Activated T-helper 9 cell treated with anti-CD3 and anti-CD28 coated beads, Interleukin-2, amount 50 U/mL, for 16 hours (primary cell): ENCODE results near the gene CLEC10A.
"Not testable (repeated sequence)": the region's sequence is repeated elsewhere in the genome, so short reads cannot be mapped to it uniquely, and the experiment has no call there.

Experiments
- DNase-seq: peaks from one replicate; pipeline ENCODE4 v3.0.0-alpha.2; 2020; ENCODE audit warnings: low read depth

The CLEC10A gene

GRCh38 chr17:7079581-7080455, at the start of gene CLEC10A:
Gene CLEC10A (minus strand): TSS chr17:7080251. CDS start chr17:7078812, 1,439 bp downstream.
- DNase-seq, result no peak

- no peak for DNase-seq
Measured at GRCh38 chr17:7129311-7129710, 49.3 kb upstream of the CLEC10A start.

GRCh38 chr17:7128160-7128559, 48.1 kb upstream of the CLEC10A start:
- DNase-seq, result no peak

GRCh38 chr17:7127501-7127900, 47.5 kb upstream of the CLEC10A start:
- DNase-seq, result not testable (repeated sequence)

DNA sequence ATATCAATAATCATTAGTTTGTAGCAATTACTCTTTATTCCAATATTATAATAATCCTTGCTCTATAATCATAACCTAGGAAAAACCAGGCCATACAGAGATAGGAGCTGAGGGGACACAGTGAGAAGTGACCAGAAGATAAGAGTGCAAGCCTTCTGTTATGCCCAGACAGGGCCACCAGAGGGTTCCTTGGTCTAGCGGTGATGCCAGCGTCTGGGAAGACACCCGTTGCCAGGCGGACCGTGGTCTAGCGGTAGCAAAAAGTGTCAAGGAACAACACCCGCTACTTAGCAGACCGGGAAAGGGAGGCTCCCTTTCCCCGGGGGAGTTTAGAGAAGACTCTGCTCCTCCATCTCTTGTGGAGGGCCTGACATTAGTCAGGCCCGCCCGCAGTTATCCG, 46.3 kb upstream of the CLEC10A start:
- DNase-seq, result not testable (repeated sequence)

- no peak for DNase-seq
Measured at GRCh38 chr17:7124923-7125322, 44.9 kb upstream of the CLEC10A start.

DNA sequence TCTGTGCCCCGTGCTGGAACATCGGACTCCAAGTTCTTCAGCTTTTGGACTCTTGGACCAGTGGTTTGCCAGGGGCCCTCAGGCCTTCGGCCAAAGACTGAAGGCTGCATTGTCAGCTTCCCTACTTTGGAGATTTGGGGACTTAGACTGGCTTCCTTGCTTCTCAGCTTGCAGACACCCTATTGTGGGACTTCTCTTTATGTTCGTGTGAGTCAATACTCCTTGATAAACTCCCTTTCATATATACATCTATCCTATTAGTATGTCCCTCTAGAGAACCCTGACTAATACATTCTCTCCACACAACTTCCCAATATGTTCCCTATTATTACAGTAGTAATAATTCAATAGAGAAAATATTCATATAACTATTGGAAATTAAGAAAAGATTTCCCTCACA, 43.8 kb upstream of the CLEC10A start:
- DNase-seq, result no peak

DNA sequence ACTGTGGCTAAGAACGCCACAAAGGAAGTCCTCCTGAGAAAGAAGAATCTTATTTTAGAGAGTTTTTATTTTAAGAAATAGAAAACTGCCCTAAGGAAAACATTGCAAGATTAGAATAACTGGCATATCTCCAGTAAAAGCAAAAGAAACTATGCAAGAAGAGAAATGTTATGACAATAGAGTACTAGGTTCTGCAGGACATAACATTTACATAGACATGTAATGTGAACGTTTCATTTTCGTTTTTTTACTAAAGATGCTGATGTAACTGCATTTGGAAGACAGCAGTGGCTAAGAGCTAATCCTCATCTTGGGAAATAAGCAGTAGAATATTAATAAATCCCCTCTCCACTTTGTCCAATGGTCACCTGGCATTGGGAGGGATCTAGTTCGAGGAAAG, 42.3 kb upstream of the CLEC10A start:
- no peak for DNase-seq

DNA sequence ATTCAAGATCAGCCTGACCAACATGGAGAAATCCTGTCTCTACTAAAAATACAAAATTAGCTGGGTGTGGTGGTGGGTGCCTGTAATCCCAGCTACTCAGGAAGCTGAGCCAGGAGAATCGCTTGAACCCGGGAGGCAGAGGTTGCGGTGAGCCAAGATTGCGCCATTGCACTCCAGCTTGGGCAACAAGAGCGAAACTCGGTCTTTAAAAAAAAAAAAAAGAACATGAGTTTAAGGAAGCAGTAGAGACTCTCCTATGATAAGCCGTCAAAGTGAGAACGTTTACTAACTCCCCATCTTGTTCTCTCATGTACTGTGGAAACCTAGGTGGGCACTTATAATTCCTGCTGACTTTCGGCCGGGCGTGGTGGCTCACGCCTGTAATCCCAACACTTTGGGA, 40.6 kb upstream of the CLEC10A start:
- not testable (repeated sequence) for DNase-seq

GRCh38 chr17:7120123-7120522, 40.1 kb upstream of the CLEC10A start:
- no peak for DNase-seq

DNA sequence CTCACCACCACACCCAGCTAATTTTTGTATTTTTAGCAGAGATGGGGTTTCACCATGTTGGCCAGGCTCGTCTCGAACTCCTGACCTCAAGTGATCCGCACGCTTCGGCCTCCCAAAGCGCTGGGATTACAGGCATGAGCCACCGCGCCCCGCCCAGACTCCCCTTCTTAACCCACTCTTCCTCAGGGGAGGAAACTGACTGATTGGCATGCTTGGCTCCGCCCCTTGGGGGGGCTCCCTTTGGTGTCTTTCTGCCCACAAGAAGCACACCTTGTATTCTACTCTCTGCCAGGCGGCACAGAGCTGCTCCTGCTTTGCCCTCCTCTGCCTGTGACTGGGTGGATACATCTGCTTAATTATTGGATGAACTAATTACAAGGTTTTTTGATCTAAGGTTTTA, 39.3 kb upstream of the CLEC10A start:
- no peak for DNase-seq

GRCh38 chr17:7114875-7115614, 35.0 kb upstream of the CLEC10A start:
- DNase-seq, result no peak

GRCh38 chr17:7114241-7114874, 34.3 kb upstream of the CLEC10A start, which contains the start of gene ASGR2:
Gene ASGR2 (minus strand): TSS chr17:7114822. CDS start chr17:7114240, 582 bp downstream.
- no peak for DNase-seq

- no peak for DNase-seq
Measured at GRCh38 chr17:7113273-7114071, 33.4 kb upstream of the CLEC10A start.

DNA sequence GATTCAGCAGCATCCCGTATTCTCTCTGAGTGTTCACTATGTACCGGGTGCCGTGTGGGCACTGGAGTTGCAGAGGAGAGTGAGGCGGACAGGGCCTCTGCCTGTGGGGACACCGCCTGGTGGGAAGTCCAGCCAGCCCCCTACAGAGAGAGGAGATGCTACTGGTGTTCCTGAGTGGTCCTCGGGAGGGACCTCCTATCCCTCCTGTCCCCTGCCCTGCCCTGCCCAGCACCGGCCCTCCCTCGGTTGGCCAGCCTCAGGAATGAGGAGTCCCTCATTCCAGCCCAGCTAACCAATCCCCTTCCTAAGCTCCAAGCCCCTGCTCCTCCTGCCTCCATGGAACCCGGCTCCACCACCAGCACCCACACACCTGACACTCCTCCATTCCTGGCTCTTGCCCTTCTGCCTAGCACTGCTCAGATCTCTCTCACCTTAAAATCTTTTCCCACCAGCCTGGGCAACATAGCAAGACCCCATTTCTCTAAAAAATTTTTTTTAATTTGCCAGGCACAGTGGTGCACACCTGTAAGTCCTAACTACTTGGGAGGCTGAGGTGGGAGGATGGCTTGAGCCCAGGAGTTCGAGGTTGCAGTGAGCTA, 32.6 kb upstream of the CLEC10A start:
- DNase-seq, result no peak

GRCh38 chr17:7111784-7112509, 31.9 kb upstream of the CLEC10A start:
- no peak for DNase-seq

GRCh38 chr17:7110617-7111306, 30.7 kb upstream of the CLEC10A start:
- no peak for DNase-seq

DNA sequence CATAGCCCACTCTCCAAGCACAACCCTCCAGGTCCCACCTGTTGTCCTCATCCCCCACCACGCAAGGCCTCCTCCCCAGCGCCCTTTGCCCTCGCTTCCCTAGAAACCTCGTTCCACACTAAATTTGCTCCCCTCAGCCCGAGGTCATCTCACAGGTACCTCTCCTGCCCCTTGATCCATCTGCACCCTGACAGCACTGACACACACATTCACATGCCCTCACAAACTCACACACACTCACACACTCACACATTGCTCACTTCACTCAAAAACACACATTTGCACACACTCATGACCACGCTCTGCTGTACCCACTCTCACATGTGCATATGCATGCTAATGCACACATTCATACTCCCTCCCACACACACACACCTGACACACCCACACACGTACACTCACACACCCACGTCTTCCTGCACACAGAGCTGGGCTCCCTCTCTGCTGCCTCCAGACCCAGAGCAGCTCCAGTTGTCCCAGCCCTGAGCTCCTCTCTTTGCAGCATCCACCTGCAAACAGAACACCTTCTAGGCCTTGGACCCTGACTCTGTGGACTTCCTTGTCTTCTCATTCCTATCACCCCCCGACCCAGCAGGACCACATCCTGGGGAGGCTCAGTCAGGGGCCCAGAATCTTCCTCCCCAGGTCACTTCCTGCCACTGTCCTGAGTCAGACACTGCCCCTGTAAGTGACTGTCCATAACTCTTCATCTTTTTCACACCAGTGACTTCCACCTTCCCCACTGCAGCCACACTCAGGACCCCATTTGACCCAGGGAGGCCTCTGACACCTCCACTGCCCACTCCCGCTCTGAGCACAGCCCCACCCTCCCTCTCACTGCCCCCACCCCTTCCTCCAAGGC, 29.6 kb upstream of the CLEC10A start:
- no peak for DNase-seq

DNA sequence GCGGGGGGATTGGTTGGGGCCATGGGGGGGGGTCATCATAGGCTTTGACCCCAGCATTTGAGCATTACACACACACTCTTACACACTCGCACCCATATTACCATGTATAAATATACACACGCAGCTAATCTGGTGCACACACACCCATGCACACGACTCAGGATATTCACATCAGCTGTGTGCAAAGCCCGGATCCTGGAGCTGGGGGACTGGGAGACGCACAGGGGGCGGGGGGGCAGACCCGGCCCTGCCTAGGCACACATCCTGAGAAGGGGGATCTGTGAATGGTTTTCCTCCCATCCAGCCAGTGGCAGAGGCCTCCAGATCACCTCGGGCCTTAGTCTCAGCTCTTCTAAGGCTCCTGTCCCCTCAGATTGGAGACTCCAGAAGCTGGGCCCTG, 28.9 kb upstream of the CLEC10A start:
- no peak for DNase-seq
